Kidney (tissue), 14 donors: ENCODE results near the gene MAP3K5. TPM values are rescaled to one million over a fixed set of nuclear protein-coding genes. Genes with fewer than 3 reads are reported as not detected.

Experiments
- DNase-seq, 5 donors: peaks; one replicate each; pipeline ENCODE4 v3.0.0-alpha.2; 2013 to 2020
- FAIRE-seq: peaks from 2 replicates; lab custom pipeline; 2012; peaks lifted over from hg19 to GRCh38; lab: Jason Lieb, UNC
- H3K27ac ChIP-seq, 2 donors: one replicate each; pipeline ENCODE4 v1.7.0; 2013; ENCODE audit warnings: low read depth in 2 of 2, low read length in 2 of 2, inconsistent platforms in 1 of 2
- H3K27me3 ChIP-seq: one replicate; pipeline ENCODE4 v1.7.1; 2013; ENCODE audit warnings: low read length, inconsistent platforms; ENCODE audit not compliant: control insufficient read depth, insufficient read depth
- H3K36me3 ChIP-seq, 3 donors: one replicate each; pipeline versions ENCODE4 v1.7.0 to v1.7.1; 2013; ENCODE audit warnings: low read length in 3 of 3, control low read depth in 1 of 3, inconsistent platforms in 1 of 3; ENCODE audit not compliant: insufficient read depth in 3 of 3, control insufficient read depth in 2 of 3
- H3K4me1 ChIP-seq, 3 donors: one replicate each; pipeline versions ENCODE4 v1.7.0 to v1.7.1; 2013; ENCODE audit warnings: low read length in 3 of 3, inconsistent platforms in 1 of 3, low read depth in 1 of 3; ENCODE audit not compliant: control insufficient read depth in 2 of 3, insufficient read depth in 2 of 3
- H3K4me3 ChIP-seq, 3 donors: one replicate each; pipeline versions ENCODE4 v1.7.0 to v1.8.1; 2013; ENCODE audit warnings: low read length in 3 of 3, control low read depth in 1 of 3, inconsistent platforms in 1 of 3
- H3K9ac ChIP-seq, 3 donors: one replicate each; pipeline versions ENCODE4 v1.7.0 to v1.7.1; 2013; ENCODE audit warnings: low read length in 3 of 3, control low read depth in 1 of 3, inconsistent platforms in 1 of 3
- H3K9me3 ChIP-seq, 3 donors: one replicate each; pipeline versions ENCODE4 v1.7.0 to v1.7.1; 2013; ENCODE audit warnings: low read length in 3 of 3, control low read depth in 1 of 3, inconsistent platforms in 1 of 3; ENCODE audit not compliant: control insufficient read depth in 2 of 3, insufficient read depth in 1 of 3
- CTCF ChIP-seq: IDR thresholded peaks from 3 replicates; pipeline ENCODE4 v1.5.1; 2012; ENCODE audit warnings: mild to moderate bottlenecking, moderate library complexity, borderline replicate concordance; ENCODE audit not compliant: insufficient read depth; ENCODE audit errors: extremely low read depth
- intact Hi-C: fragments of 100-400 bp; cut with DNase I; formaldehyde crosslinking; loops from one replicate; pipeline ENCODE4 v1.11.1; 2022
- polyA plus RNA-seq: library from polyadenylated mRNA; stranded (reverse); fragments of 350-450 nt; fragmentation: Illumina TruSeq; extraction: RNeasy Lipid Tissue Mini Kit (QIAGEN cat#74804); gene quantifications from one replicate; pipeline ENCODE4 v1.2.3, GENCODE V29; 2014; ENCODE audit warnings: low read depth, low replicate concordance; ENCODE audit not compliant: insufficient read depth
- total RNA-seq: library from RNA; stranded (reverse); fragmentation: NEBNext Ultra II Directional; extraction: Animal tissue kit (Norgen Biotek cat#: 25700); gene quantifications from one replicate; pipeline ENCODE4 v1.2.1, GENCODE V29; 2021
- donor health status: control.
- donor health status: control.
- donor health status: control.
- donor health status: control.
- donor health status: control.
- donor health status: DM: yes; HTN: yes; CAD: no.
- donor health status: Normal renal cell carcinoma (clear cell type).

MAP3K5 gene
- total and polyA plus RNA-seq, 2 donors from 2014 or later = 5.9 to 32.9 TPM

- DNase-seq = no peak
- Histone ChIP-seq H3K4me1 (peaks cover 0 to 7% (median 6%) of the 10 kb centered on the region in 3 donors), H3K4me3 (no peak overlapping the region), H3K9ac (no peak overlapping the region), H3K36me3 (no peaks in the 10 kb centered on the region), H3K9me3 (no peaks in the 10 kb centered on the region), H3K27me3 (no peaks in the 10 kb centered on the region), H3K27ac (no peak overlapping the region)
- TF ChIP-seq CTCF = no peak
- intact Hi-C loops = no loop called here
- no peak for FAIRE-seq
Measured at GRCh38 chr6:136523196-136523595, 269.1 kb downstream of the MAP3K5 start.

DNA sequence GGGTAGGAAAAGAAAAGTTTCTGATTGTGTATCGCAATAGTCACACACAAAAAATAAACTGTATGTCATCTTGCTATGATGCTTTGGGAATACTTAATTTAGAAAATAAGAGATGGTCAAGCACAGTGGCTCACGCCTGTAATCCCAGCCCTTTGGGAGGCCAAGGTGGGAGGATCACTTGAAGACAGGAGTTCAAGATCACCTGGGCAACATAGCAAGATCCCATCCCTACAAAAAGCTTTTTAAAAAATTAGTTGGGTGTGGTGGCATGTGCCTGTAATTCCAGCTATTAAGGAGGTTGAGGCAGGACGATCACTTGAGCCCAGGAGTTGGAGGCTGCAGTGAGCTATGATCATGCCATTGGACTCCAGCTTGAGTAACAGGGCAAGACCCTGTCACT, 269.6 kb downstream of the MAP3K5 start:
- Histone ChIP-seq H3K4me3 (no peak overlapping the region), H3K9ac (no peak overlapping the region), H3K27ac (no peak overlapping the region), H3K4me1 (peaks cover 0 to 7% (median 6%) of the 10 kb centered on the region in 3 donors), H3K27me3 (no peaks in the 10 kb centered on the region), H3K36me3 (no peaks in the 10 kb centered on the region), H3K9me3 (no peaks in the 10 kb centered on the region)
- no peak for TF ChIP-seq CTCF
- intact Hi-C loops = no loop called here
- FAIRE-seq (no peak), DNase-seq (no peak)

GRCh38 chr6:136521911-136522310, 270.4 kb downstream of the MAP3K5 start:
- Histone ChIP-seq H3K27ac (no peak overlapping the region), H3K4me3 (no peak overlapping the region), H3K4me1 (peaks cover 0 to 6% (median 4%) of the 10 kb centered on the region in 3 donors), H3K9ac (no peak overlapping the region), H3K9me3 (no peaks in the 10 kb centered on the region), H3K36me3 (no peaks in the 10 kb centered on the region), H3K27me3 (no peaks in the 10 kb centered on the region)
- FAIRE-seq (no peak), DNase-seq (no peak)
- intact Hi-C loops = no loop called here
- no peak for TF ChIP-seq CTCF

DNA sequence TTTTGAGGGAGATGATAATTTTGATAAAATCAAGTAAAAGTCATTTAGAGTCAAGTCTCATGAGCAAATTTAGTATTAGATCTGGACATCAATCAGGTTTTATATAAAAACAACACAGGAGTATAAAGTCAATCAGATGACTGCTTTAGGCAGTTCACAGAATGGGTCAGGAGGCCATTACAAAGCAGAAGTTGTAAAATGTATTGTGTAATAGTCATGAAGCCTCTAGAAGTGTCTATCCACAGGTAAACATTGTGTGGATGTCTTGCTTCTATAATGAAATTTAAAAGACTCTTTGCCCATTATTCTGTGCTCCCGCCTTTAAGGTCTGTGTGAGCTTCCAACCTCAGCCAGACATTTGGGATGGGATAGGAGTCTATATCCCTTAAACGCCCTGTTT, 270.9 kb downstream of the MAP3K5 start:
- no peak overlapping the region for H3K9ac ChIP-seq
- H3K4me3 ChIP-seq = no peak overlapping the region
- H3K4me1 ChIP-seq = peaks cover 0 to 3% (median 0%) of the 10 kb centered on the region in 3 donors
- no peaks in the 10 kb centered on the region for H3K36me3 ChIP-seq
- FAIRE-seq (no peak), DNase-seq (no peak)
- H3K27ac ChIP-seq = no peak overlapping the region
- H3K9me3 ChIP-seq = no peaks in the 10 kb centered on the region
- intact Hi-C loops = no loop called here
- H3K27me3 ChIP-seq = no peaks in the 10 kb centered on the region
- no peak for TF ChIP-seq CTCF
